Measurements from ENCODE around the gene LRRC4C.

GRCh38 chr11:41307296-41308080 lies 152.0 kb downstream of the LRRC4C start:
- TF ChIP-seq CTCF (IDR thresholded peaks at IDR 0.05) = no peak
- TF ChIP-seq POLR2A (IDR thresholded peaks at IDR 0.05) = no peak

Measured in heart left ventricle (tissue), 13 donors.